ENCODE results near the gene RIMBP2. TPM values are rescaled to one million over a fixed set of nuclear protein-coding genes. Genes with fewer than 3 reads are reported as not detected.

The RIMBP2 gene
- total RNA-seq, 4 donors from 2014 or later = 0.29 to 8.2 (median 5.6) TPM

- intact Hi-C loops (cut with DNase I; ENCODE audit: low total_unique reads) = no loop called here
- Histone ChIP-seq H3K9me3 (no peaks in the 10 kb centered on the region), H3K27me3 (no peaks in the 10 kb centered on the region), H3K4me1 (no peaks in the 10 kb centered on the region), H3K36me3 (no peaks in the 10 kb centered on the region), H3K4me3 (no peak overlapping the region), H3K27ac (no peak overlapping the region)
- DNase-seq = no peak
- no peak for TF ChIP-seq POLR2A (IDR thresholded peaks at IDR 0.05)
- TF ChIP-seq, protein P1, sequence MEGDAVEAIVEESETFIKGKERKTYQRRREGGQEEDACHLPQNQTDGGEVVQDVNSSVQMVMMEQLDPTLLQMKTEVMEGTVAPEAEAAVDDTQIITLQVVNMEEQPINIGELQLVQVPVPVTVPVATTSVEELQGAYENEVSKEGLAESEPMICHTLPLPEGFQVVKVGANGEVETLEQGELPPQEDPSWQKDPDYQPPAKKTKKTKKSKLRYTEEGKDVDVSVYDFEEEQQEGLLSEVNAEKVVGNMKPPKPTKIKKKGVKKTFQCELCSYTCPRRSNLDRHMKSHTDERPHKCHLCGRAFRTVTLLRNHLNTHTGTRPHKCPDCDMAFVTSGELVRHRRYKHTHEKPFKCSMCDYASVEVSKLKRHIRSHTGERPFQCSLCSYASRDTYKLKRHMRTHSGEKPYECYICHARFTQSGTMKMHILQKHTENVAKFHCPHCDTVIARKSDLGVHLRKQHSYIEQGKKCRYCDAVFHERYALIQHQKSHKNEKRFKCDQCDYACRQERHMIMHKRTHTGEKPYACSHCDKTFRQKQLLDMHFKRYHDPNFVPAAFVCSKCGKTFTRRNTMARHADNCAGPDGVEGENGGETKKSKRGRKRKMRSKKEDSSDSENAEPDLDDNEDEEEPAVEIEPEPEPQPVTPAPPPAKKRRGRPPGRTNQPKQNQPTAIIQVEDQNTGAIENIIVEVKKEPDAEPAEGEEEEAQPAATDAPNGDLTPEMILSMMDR (IDR thresholded peaks at IDR 0.05) = no peak
These were observed 211.3 kb downstream of the RIMBP2 start for GRCh38 chr12:130504840-130505175.

DNA sequence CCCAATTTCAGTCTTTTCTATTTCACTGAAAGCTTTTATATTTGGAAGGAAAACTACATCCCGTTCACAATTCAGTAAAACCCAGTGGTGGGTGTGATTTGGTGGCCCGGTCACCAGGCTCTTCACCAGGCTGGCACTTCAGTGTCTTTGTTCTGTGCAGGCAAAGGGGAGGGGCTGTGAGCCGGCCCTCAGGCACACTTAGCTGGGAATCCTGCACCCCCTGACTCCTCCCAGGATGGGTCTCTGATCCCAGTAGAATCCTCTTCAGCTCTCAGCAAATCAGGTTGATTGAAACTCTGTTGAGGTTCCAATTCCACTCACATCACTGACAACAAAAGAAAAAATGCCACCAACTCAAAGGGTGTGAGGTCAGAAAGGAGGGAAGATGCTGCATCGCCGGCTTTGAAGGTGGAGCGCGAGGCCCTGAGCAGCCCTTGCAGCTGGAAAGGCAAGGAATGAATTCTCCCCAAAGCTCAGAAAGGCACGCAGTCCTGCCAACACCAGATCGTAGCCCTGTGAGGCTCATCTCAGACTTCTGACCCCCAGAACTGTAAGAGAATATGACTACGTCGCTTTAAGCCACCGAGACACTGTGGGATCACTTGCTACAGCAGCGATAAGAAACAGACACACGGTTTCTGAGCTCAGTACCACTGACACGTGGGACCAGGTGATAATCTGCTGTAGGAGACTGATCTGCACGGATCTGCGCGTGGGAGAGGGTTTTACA lies 211.8 kb downstream of the RIMBP2 start:
- DNase-seq = no peak
- intact Hi-C loops (cut with DNase I; ENCODE audit: low total_unique reads) = no loop called here
- TF ChIP-seq POLR2A (IDR thresholded peaks at IDR 0.05) = no peak
- TF ChIP-seq, protein P1 (IDR thresholded peaks at IDR 0.05) = no peak

DNA sequence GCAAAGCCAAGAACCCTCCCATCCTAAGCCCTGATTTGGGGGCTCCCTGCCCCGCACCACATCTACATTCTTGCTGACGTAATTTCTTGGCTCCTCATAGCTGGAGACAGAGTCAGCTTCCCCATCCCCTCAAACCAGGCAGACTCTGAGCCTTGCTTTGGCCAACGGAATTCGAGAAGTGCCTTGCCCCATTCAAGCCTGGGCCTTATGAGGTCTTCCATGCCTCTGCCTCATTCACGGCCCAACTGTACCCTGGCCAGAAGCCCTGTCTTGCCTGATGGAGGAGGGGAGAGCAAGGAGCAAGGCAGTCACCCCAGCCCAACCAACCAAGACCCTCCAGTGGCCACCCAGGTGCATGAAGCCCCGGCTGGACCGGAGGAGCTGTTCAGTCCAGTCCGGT lies 214.3 kb downstream of the RIMBP2 start:
- no peak for TF ChIP-seq POLR2A (IDR thresholded peaks at IDR 0.05)
- TF ChIP-seq, protein P1 (IDR thresholded peaks at IDR 0.05) = no peak
- no peak overlapping the region for H3K27ac ChIP-seq
- H3K4me1 ChIP-seq = no peaks in the 10 kb centered on the region
- H3K27me3 ChIP-seq = no peaks in the 10 kb centered on the region
- no peak overlapping the region for H3K4me3 ChIP-seq
- no peaks in the 10 kb centered on the region for H3K9me3 ChIP-seq
- no peaks in the 10 kb centered on the region for H3K36me3 ChIP-seq
- intact Hi-C loops (cut with DNase I; ENCODE audit: low total_unique reads) = no loop called here
- DNase-seq = no peak

More for the DNA sequence above, 211.8 kb downstream of the RIMBP2 start:
- Histone ChIP-seq H3K4me1 (no peaks in the 10 kb centered on the region), H3K4me3 (no peak overlapping the region), H3K9me3 (no peaks in the 10 kb centered on the region), H3K27ac (no peak overlapping the region), H3K36me3 (no peaks in the 10 kb centered on the region), H3K27me3 (no peaks in the 10 kb centered on the region)

DNA sequence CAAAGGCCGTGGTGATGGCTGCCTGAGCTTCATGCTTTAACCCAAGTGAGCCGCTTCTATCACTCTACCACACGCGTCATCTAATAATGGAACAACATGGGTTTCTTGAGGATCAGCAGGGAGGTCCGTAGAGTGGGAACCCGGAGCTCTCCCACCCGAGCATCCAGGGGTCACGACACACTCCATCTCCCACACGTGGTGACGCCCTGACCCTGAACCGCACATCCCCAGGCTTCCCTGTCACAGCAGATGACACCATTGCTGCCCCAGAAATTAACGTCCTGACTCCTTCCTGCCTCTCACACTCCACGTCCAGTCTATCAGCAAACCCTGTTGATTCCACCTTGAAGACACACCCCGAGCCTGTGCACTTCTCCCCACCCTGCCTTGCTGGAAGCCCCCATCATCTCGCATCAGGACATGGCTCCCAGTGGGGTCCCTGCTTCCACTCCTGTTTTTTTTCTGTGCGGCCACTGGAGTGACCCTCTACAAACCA lies 215.2 kb downstream of the RIMBP2 start:
- Histone ChIP-seq H3K4me1 (no peaks in the 10 kb centered on the region), H3K27ac (no peak overlapping the region), H3K27me3 (no peaks in the 10 kb centered on the region), H3K36me3 (no peaks in the 10 kb centered on the region), H3K4me3 (no peak overlapping the region), H3K9me3 (no peaks in the 10 kb centered on the region)
- intact Hi-C loops (cut with DNase I; ENCODE audit: low total_unique reads) = no loop called here
- DNase-seq = no peak
- TF ChIP-seq, protein P1 (IDR thresholded peaks at IDR 0.05) = no peak
- no peak for TF ChIP-seq POLR2A (IDR thresholded peaks at IDR 0.05)

DNA sequence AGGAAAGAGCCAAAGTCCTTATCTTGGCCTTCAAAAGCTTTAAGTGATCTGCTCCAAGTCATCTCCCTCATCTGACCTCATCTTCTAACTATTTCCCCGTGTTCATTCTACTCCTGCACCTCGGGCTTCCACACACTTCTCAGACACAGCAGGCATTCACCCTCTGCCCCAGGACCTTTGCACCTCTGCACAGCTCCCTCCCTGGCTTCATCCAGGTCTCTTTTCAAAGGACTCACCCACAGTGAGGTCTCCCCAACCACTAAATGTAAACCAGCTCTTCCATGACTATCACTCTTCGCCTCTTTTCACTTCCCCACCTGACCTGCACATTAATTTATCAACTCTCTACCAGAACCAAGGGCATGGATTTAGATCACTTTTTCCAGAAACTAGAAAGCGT lies 216.6 kb downstream of the RIMBP2 start:
- H3K27me3 ChIP-seq = no peaks in the 10 kb centered on the region
- intact Hi-C loops (cut with DNase I; ENCODE audit: low total_unique reads) = no loop called here
- no peaks in the 10 kb centered on the region for H3K36me3 ChIP-seq
- H3K4me1 ChIP-seq = no peaks in the 10 kb centered on the region
- H3K4me3 ChIP-seq = no peak overlapping the region
- no peak overlapping the region for H3K27ac ChIP-seq
- H3K9me3 ChIP-seq = no peaks in the 10 kb centered on the region
- TF ChIP-seq POLR2A (IDR thresholded peaks at IDR 0.05) = no peak
- TF ChIP-seq, protein P1 (IDR thresholded peaks at IDR 0.05) = no peak
- DNase-seq = no peak

All from uterus (tissue), 4 donors.